Mucosa of rectum (tissue), 2 donors: ENCODE measurements around the gene TBCC.

Experiments
- H3K27ac ChIP-seq, 2 donors: one replicate each; pipeline ENCODE4 v1.7.0; 2013; ENCODE audit warnings: inconsistent platforms in 2 of 2, low read depth in 2 of 2, low read length in 2 of 2
- H3K27me3 ChIP-seq, 2 donors: one replicate each; pipeline ENCODE4 v1.7.0; 2013; ENCODE audit warnings: low read length in 2 of 2; ENCODE audit not compliant: control insufficient read depth in 2 of 2, insufficient read depth in 2 of 2
- H3K36me3 ChIP-seq, 2 donors: one replicate each; pipeline ENCODE4 v1.7.0; 2013; ENCODE audit warnings: low read length in 2 of 2; ENCODE audit not compliant: control insufficient read depth in 2 of 2, insufficient read depth in 2 of 2
- H3K4me1 ChIP-seq, 2 donors: one replicate each; pipeline ENCODE4 v1.7.0; 2013; ENCODE audit warnings: low read length in 2 of 2, mild to moderate bottlenecking in 1 of 2; ENCODE audit not compliant: control insufficient read depth in 2 of 2, insufficient read depth in 2 of 2
- H3K4me3 ChIP-seq, 2 donors: one replicate each; pipeline ENCODE4 v1.7.0; 2013; ENCODE audit warnings: low read length in 2 of 2
- H3K9ac ChIP-seq, 2 donors: one replicate each; pipeline ENCODE4 v1.7.0; 2013; ENCODE audit warnings: low read length in 2 of 2, low read depth in 1 of 2, mild to moderate bottlenecking in 1 of 2
- H3K9me3 ChIP-seq, 2 donors: one replicate each; pipeline ENCODE4 v1.7.0; 2013; ENCODE audit warnings: low read length in 2 of 2; ENCODE audit not compliant: control insufficient read depth in 2 of 2
- donor health status: healthy.
- donor health status: Normal muscosa, but diverticular disease.

TBCC gene

DNA sequence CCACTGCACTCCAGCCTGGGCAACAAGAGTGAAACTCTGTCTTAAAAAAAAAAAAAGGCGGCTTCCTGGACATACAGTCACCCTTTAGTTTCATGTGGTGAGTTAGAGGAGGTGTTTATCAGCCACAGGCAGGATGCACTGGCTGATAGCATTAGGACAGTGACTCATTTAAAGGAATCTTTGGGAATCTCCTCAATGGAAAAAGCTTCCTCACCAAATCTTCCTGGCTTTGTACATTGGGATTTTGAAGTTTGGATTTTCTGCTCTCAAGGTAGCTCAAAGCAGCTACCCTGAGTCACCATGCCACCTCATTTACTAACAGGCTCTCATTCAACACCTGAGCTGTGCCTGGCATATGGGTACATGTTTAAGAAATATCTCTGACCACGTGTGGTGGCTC lies 43.7 kb downstream of the TBCC start:
- Histone ChIP-seq H3K27me3 (no peaks in the 10 kb centered on the region), H3K4me1 (no peaks in the 10 kb centered on the region), H3K4me3 (no peak overlapping the region), H3K36me3 (no peaks in the 10 kb centered on the region), H3K9ac (no peak overlapping the region), H3K9me3 (no peaks in the 10 kb centered on the region), H3K27ac (no peak overlapping the region)

- Histone ChIP-seq H3K27ac (no peak overlapping the region), H3K36me3 (peaks cover under 1 to 15% of the 10 kb centered on the region in 2 donors)
Observed at GRCh38 chr6:42698217-42698616, 47.7 kb downstream of the TBCC start.

GRCh38 chr6:42697268-42697655 lies 48.6 kb downstream of the TBCC start:
- no peak overlapping the region for H3K4me3 ChIP-seq
- H3K36me3 ChIP-seq, result peaks cover 10 to 24% of the 10 kb centered on the region in 2 donors
- no peak overlapping the region for H3K9ac ChIP-seq
- H3K27me3 ChIP-seq, result no peaks in the 10 kb centered on the region
- no peaks in the 10 kb centered on the region for H3K4me1 ChIP-seq
- H3K27ac ChIP-seq, result no peak overlapping the region
- no peaks in the 10 kb centered on the region for H3K9me3 ChIP-seq

More at GRCh38 chr6:42698217-42698616, 47.7 kb downstream of the TBCC start:
- Histone ChIP-seq H3K27me3 (no peaks in the 10 kb centered on the region), H3K4me3 (no peak overlapping the region), H3K4me1 (no peaks in the 10 kb centered on the region), H3K9ac (no peak overlapping the region), H3K9me3 (no peaks in the 10 kb centered on the region)

- H3K27ac ChIP-seq, result no peak overlapping the region
- no peaks in the 10 kb centered on the region for H3K27me3 ChIP-seq
- no peaks in the 10 kb centered on the region for H3K4me1 ChIP-seq
- H3K4me3 ChIP-seq, result no peak overlapping the region
- no peaks in the 10 kb centered on the region for H3K9me3 ChIP-seq
- H3K36me3 ChIP-seq, result peaks cover 15 to 29% of the 10 kb centered on the region in 2 donors
- H3K9ac ChIP-seq, result no peak overlapping the region
Observed at GRCh38 chr6:42696526-42697267, 49.2 kb downstream of the TBCC start.

- Histone ChIP-seq H3K27ac (no peak overlapping the region), H3K36me3 (peaks cover 35 to 50% of the 10 kb centered on the region in 2 donors), H3K27me3 (no peaks in the 10 kb centered on the region), H3K4me3 (no peak overlapping the region), H3K4me1 (no peaks in the 10 kb centered on the region), H3K9me3 (no peaks in the 10 kb centered on the region), H3K9ac (no peak overlapping the region)
Observed at GRCh38 chr6:42694586-42694985, 51.3 kb downstream of the TBCC start.
